Left ventricle myocardium inferior (tissue), 1 donor: ENCODE results near the gene ZNF536. TPM values are rescaled to one million over a fixed set of nuclear protein-coding genes. Genes with fewer than 3 reads are reported as not detected.
"Not testable (repeated sequence)": the region's sequence is repeated elsewhere in the genome, so short reads cannot be mapped to it uniquely, and the experiment has no call there.

Experiments used
- DNase-seq: peaks from one replicate; pipeline ENCODE4 v3.0.0-alpha.2; 2020
- H3K27ac ChIP-seq: fragments of 200-600 bp; replicated peaks from 2 replicates; pipeline ENCODE4 v1.8.0; 2021
- H3K27me3 ChIP-seq: fragments of 200-600 bp; 2 replicates; pipeline ENCODE4 v1.8.0; 2021; ENCODE audit warnings: low read depth
- H3K36me3 ChIP-seq: fragments of 200-600 bp; 2 replicates; pipeline ENCODE4 v1.8.0; 2021
- H3K4me1 ChIP-seq: fragments of 200-600 bp; 2 replicates; pipeline ENCODE4 v1.8.0; 2021
- H3K4me3 ChIP-seq: fragments of 200-600 bp; 2 replicates; pipeline ENCODE4 v1.8.0; 2021; ENCODE audit warnings: mild to moderate bottlenecking, moderate library complexity
- H3K9me3 ChIP-seq: fragments of 200-600 bp; replicated peaks from 2 replicates; pipeline ENCODE4 v1.8.0; 2021
- intact Hi-C: fragments of 100-400 bp; cut with micrococcal nuclease; formaldehyde crosslinking; loops from one replicate; pipeline ENCODE4 v1.11.0; 2022
- total RNA-seq: library from RNA; stranded (reverse); fragmentation: NEBNext Ultra II Directional; extraction: Animal tissue kit (Norgen Biotek cat#: 25700); gene quantifications from one replicate; pipeline ENCODE4 v1.2.1, GENCODE V29; 2021
- TF ChIP-seq, protein P1 (sequence below): fragments of 200-600 bp; IDR thresholded peaks from 2 replicates; pipeline ENCODE4 v1.8.0; 2021; ENCODE audit warnings: antibody characterized with exemption, mild to moderate bottlenecking, borderline replicate concordance
- donor health status: DM: no; HTN: yes; CAD: no; lungs with severe emphysema.

Gene ZNF536
- total RNA-seq, 1 donor from 2014 or later, result 4.0 TPM

DNA sequence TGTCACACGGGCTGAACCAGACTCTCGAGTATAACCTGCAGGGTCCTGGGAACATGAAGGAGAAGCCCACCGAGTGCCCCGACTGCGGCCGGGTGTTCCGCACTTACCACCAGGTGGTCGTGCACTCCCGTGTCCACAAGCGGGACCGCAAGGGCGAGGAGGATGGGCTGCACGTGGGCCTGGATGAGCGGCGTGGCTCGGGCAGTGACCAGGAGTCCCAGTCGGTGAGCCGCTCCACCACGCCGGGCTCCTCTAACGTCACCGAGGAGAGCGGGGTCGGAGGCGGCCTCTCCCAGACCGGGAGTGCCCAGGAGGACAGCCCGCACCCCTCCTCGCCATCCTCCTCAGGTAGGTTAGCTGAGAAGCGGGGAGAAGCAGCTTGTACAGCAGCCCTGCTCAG is 73.2 kb downstream of the ZNF536 start:
- no peak for DNase-seq
- Histone ChIP-seq H3K36me3 (no peaks in the 10 kb centered on the region), H3K4me1 (peaks cover 4% of the 10 kb centered on the region), H3K9me3 (no peaks in the 10 kb centered on the region), H3K27me3 (peaks cover 48% of the 10 kb centered on the region), H3K4me3 (no peak overlapping the region), H3K27ac (no peak overlapping the region)
- intact Hi-C loops, result no loop called here
- TF ChIP-seq, protein P1, sequence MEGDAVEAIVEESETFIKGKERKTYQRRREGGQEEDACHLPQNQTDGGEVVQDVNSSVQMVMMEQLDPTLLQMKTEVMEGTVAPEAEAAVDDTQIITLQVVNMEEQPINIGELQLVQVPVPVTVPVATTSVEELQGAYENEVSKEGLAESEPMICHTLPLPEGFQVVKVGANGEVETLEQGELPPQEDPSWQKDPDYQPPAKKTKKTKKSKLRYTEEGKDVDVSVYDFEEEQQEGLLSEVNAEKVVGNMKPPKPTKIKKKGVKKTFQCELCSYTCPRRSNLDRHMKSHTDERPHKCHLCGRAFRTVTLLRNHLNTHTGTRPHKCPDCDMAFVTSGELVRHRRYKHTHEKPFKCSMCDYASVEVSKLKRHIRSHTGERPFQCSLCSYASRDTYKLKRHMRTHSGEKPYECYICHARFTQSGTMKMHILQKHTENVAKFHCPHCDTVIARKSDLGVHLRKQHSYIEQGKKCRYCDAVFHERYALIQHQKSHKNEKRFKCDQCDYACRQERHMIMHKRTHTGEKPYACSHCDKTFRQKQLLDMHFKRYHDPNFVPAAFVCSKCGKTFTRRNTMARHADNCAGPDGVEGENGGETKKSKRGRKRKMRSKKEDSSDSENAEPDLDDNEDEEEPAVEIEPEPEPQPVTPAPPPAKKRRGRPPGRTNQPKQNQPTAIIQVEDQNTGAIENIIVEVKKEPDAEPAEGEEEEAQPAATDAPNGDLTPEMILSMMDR, result no peak

DNA sequence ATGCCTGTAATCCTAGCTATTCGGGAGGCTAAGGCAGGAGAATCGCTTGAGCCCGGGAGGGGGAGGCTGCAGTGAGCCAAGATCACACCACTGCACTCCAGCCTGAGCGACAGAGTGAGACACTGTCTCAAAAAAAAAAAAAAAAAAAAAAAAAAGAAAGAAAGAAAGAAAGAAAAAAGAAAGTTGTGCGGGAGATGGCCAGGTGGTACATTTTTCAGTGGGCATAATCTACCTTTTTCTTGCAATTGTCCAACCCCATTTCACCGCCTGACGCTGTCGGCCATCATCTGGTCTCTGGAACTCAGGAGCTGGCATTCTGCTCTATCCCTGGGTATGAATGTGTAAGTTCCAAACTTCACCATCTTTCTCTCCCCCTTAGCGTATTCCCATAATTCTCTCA is 73.9 kb downstream of the ZNF536 start:
- H3K36me3 ChIP-seq, H3K4me3 ChIP-seq, H3K4me1 ChIP-seq, DNase-seq, H3K9me3 ChIP-seq, intact Hi-C loops, H3K27ac ChIP-seq: not testable (repeated sequence)
- H3K27me3 ChIP-seq, result peaks cover 52% of the 10 kb centered on the region

DNA sequence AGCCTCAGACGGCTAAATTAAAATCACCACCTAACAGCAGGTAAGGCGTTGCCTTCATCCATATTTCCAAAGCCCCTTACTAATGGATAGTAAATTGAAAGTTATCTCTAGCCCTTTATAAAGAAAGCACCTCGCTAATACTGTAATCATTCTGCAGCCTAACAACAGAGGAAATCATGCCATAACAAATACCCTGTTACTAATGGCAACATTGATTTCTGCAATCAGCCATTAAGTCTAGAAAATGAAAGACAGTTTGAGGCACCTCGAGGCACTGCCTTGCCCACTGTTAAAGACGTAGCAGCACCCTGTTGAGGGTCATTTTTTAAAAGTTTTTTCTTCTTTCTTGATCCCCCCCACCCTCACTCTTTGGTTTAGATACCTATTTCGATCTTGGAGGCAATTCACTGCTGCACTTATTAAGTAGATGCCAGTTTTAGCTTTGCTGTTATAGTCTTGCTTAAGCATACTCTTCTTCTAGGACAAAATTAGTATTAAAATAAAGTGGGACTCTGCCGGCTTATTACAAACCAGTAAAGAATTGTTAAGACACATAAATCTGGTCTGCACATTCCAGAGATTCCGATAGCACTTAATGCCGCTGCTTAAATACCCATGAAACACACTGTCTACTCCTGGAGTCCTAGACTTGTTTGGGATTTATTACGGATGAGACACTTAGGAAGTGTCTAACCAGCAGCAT is 74.8 kb downstream of the ZNF536 start:
- H3K9me3 ChIP-seq, result no peaks in the 10 kb centered on the region
- no peaks in the 10 kb centered on the region for H3K36me3 ChIP-seq
- peaks cover 4% of the 10 kb centered on the region for H3K4me1 ChIP-seq
- H3K27ac ChIP-seq, result no peak overlapping the region
- no peak for DNase-seq
- H3K27me3 ChIP-seq, result peaks cover 51% of the 10 kb centered on the region
- TF ChIP-seq, protein P1, result no peak
- intact Hi-C loops, result no loop called here
- H3K4me3 ChIP-seq, result no peak overlapping the region

DNA sequence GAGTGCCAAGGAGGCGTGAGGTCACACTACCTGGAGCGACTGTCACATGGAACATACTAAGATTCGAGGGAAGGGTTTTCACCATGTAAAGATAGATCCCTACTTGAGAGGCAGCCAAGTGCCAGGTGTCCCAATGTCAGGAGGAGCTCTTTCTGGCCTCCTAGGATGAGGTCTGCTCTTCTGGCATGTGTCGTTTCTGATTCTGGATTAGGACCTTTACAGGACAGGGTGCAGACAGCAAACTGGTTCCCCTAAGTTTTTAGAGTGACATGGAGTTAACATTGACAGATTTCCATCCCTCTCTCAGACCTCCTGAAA is 75.3 kb downstream of the ZNF536 start:
- intact Hi-C loops, result no loop called here
- H3K9me3 ChIP-seq, result no peaks in the 10 kb centered on the region
- H3K27ac ChIP-seq, result no peak overlapping the region
- peaks cover 49% of the 10 kb centered on the region for H3K27me3 ChIP-seq
- H3K4me1 ChIP-seq, result peaks cover 4% of the 10 kb centered on the region
- TF ChIP-seq, protein P1, result no peak
- H3K36me3 ChIP-seq, result no peaks in the 10 kb centered on the region
- H3K4me3 ChIP-seq, result no peak overlapping the region
- DNase-seq, result no peak

DNA sequence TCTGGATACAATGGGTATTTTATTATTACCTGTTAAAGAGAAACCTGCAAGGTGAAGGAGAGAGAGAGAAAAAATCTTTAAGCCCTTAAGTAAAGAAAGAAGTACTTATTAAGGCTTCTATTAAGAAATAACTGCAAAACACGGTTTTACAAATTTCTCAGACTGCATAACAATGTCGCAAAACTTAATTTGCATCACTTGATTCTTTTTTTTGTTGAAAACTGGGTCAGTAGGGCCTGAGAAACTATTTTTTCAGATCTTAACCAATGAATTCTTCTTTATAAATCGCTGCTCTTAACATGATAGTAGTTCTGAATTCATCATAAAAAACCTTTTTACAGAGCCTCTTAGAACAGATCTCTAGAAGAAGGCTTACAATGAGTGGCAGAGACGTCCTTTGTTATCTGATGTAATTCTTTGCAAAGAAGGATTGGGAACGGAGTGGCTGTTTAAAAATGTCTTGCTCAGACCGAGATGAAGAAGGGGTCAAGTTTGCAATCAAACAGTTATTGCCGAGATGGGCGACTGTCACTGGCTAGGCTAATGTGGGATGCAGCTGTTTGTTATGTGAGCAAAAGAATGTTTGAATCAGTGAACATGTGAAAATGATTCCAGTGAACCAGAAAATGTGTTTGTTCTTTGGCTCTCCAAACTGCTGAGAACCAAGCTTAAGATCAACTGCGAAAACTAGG is 76.3 kb downstream of the ZNF536 start:
- H3K9me3 ChIP-seq, result no peaks in the 10 kb centered on the region
- peaks cover 43% of the 10 kb centered on the region for H3K27me3 ChIP-seq
- peaks cover 4% of the 10 kb centered on the region for H3K4me1 ChIP-seq
- H3K27ac ChIP-seq, result peak overlapping the region; percentile 48
- TF ChIP-seq, protein P1, result no peak
- H3K4me3 ChIP-seq, result no peak overlapping the region
- no peak for DNase-seq
- intact Hi-C loops, result no loop called here
- no peaks in the 10 kb centered on the region for H3K36me3 ChIP-seq

DNA sequence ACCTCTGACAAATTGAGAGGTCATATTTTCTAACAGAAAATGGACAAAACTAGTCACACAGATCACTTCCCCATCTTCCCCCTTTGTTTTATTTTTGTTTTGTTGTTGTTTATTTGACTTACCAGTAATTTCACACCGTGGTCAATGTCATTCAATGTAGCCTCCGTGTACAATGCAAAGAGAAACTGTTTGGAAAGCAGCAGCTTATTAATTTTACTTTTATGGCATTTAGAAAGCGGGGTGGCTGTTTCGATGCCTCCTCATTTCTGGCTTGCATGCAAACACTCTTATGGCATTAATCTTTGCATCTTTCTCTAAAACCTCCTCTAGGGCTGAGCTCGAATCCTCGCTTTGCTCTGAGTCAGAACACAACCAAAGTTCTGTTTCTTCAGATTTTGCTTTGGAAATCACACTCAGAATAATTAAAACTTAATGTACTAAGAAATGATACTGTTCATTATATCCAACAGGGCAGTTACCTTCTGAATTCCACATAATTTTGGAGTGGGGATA is 77.0 kb downstream of the ZNF536 start:
- no peak for DNase-seq
- TF ChIP-seq, protein P1, result no peak
- H3K4me3 ChIP-seq, result peak overlapping the region; percentile 52
- H3K36me3 ChIP-seq, result no peaks in the 10 kb centered on the region
- H3K9me3 ChIP-seq, result no peaks in the 10 kb centered on the region
- H3K27ac ChIP-seq, result peak overlapping the region; percentile 48
- intact Hi-C loops, result no loop called here
- H3K4me1 ChIP-seq, result peaks cover 4% of the 10 kb centered on the region
- peaks cover 37% of the 10 kb centered on the region for H3K27me3 ChIP-seq
